ENCODE measurements around the gene MT1B. TPM values are rescaled to one million over a fixed set of nuclear protein-coding genes. Genes with fewer than 3 reads are reported as not detected.
A peak's percentile ranks its signal among the peaks of the same experiment; 100 is the strongest.

The MT1B gene
- total RNA-seq, 1 experiment from 2014 or later, result not detected

GRCh38 chr16:56608043-56608875, 43.4 kb upstream of the MT1B start, which contains the start of gene MT2A (continued):
- peak; percentile 28 for TF ChIP-seq ZBTB33 (IDR thresholded peaks at IDR 0.05; ENCODE audit: extremely low read depth, insufficient replicate concordance, low read length)
- no peak for TF ChIP-seq ATF3 (IDR thresholded peaks at IDR 0.05)

GRCh38 chr16:56608876-56609462, 42.7 kb upstream of the MT1B start:
- Histone ChIP-seq H3K27ac (ENCODE audit: low read depth, low read length) (peak overlapping the region; percentile 96), H3K27me3 (ENCODE audit: insufficient read depth, low read length) (no peaks in the 10 kb centered on the region), H4K20me1 (ENCODE audit: insufficient read depth) (no peaks in the 10 kb centered on the region), H3K9ac (ENCODE audit: low read length) (peak overlapping the region; percentile 91), H3K9me2 (ENCODE audit: insufficient read depth) (no peaks in the 10 kb centered on the region), H3K36me3 (ENCODE audit: control insufficient read depth in 1 of 2, insufficient read depth in 2 of 2, low read length in 2 of 2) (no peaks in the 10 kb centered on the region), H2AFZ (ENCODE audit: low read depth, low read length, poor library complexity, severe bottlenecking) (no peak overlapping the region), H3K4me1 (ENCODE audit: control insufficient read depth in 1 of 2, insufficient read depth in 2 of 2, low read length in 2 of 2) (peaks cover 68 to 87% of the 10 kb centered on the region in 2 experiments), H3K4me3 (replicated peaks in 1 of 2; ENCODE audit: low read depth in 1 of 2, low read length in 2 of 2) (peak overlapping the region; percentile 63 to 85), H3K9me3 (ENCODE audit: control insufficient read depth in 1 of 2, insufficient read depth in 1 of 2, low read depth in 1 of 2, low read length in 2 of 2) (no peaks in the 10 kb centered on the region), H3K4me2 (ENCODE audit: low read length) (peak overlapping the region; percentile 95), H3K79me2 (ENCODE audit: insufficient read depth, low read length) (peaks cover 14% of the 10 kb centered on the region)
- no peak for ATAC-seq
- DNase-seq (ENCODE audit: low read depth, low spot score), result no peak
- ChIA-PET RAD21 (ENCODE audit: low non-redundant PET in 1 of 2, low total read pairs in 2 of 2, uncharacterized antibody in 2 of 2, unreplicated experiment in 2 of 2) (interaction anchor here (0.6 to 1.0 kb wide), 2 partner anchors 8 to 17 kb away, joined by 5 to 7 read pairs; partner anchors contain the start of gene MT1E (in 1 of the 2)), POLR2A (interaction anchor here (0.8 to 16.1 kb wide), 10 partner anchors 9 to 133 kb away, joined by 3 to 344 read pairs (median 3); partner anchors contain the start of genes MT1E and MT1F), CTCF (interaction anchor here (0.9 to 1.7 kb wide), 6 partner anchors 8 to 253 kb away, joined by 3 to 8 read pairs (median 4); no protein-coding TSS in a partner anchor)
- intact Hi-C loops (cut with micrococcal nuclease), result loop anchor here (1.0 to 2.0 kb wide), 2 partner anchors 16 to 74 kb away; partner anchors contain the start of genes MT1E and MT1X
- BruUV-seq (replicated peaks), result TSS peak; percentile 97
- no peak for TF ChIP-seq SRF (IDR thresholded peaks at IDR 0.05; ENCODE audit: low read depth)
- TF ChIP-seq MAX (IDR thresholded peaks at IDR 0.05), result no peak
- TF ChIP-seq POLR2AphosphoS5 (IDR thresholded peaks at IDR 0.05; ENCODE audit: low read depth, low read length), result no peak
- TF ChIP-seq ELF1 (IDR thresholded peaks at IDR 0.05; ENCODE audit: borderline replicate concordance, low read depth), result no peak
- no peak for TF ChIP-seq ZNF274 (IDR thresholded peaks at IDR 0.05; ENCODE audit: low read depth, low read length)
- TF ChIP-seq ZBTB33 (IDR thresholded peaks at IDR 0.05; ENCODE audit: extremely low read depth, insufficient replicate concordance, low read length), result no peak
- TF ChIP-seq POLR2A (IDR thresholded peaks at IDR 0.05; ENCODE audit: borderline replicate concordance, extremely low read depth, insufficient read depth, insufficient read length), result no peak
- no peak for TF ChIP-seq CTCF (IDR thresholded peaks at IDR 0.05 in 2 of 3, conservative IDR thresholded peaks at IDR 0.05 in 1 of 3; ENCODE audit: borderline replicate concordance in 1 of 3, insufficient read depth in 1 of 3, low read depth in 2 of 3, low read length in 2 of 3)
- TF ChIP-seq CEBPB (IDR thresholded peaks at IDR 0.05; ENCODE audit: low read depth), result no peak
- TF ChIP-seq SP1 (IDR thresholded peaks at IDR 0.05; ENCODE audit: low read depth), result no peak
- TF ChIP-seq TCF7L2 (IDR thresholded peaks at IDR 0.05; ENCODE audit: borderline replicate concordance, extremely low read depth, insufficient read depth, insufficient read length), result no peak
- TF ChIP-seq EGR1 (IDR thresholded peaks at IDR 0.05; ENCODE audit: low read depth), result no peak
- TF ChIP-seq RAD21 (IDR thresholded peaks at IDR 0.05; ENCODE audit: low read depth), result no peak
- TF ChIP-seq EZH2 (IDR thresholded peaks at IDR 0.05), result no peak
